H1 (cell line): Measurements from ENCODE around the gene SH3TC2. TPM values are rescaled to one million over a fixed set of nuclear protein-coding genes. Genes with fewer than 3 reads are reported as not detected.

Experiments used
- CTBP2 ChIP-seq: IDR thresholded peaks from 2 replicates; pipeline ENCODE4 v1.7.0; 2011; ENCODE audit warnings: borderline replicate concordance, mild to moderate bottlenecking, moderate library complexity, mixed read lengths, low read length; ENCODE audit not compliant: insufficient read depth, insufficient read length
- KDM1A ChIP-seq: fragments of 200-600, 300-600 bp; sonication (generic); IDR thresholded peaks from 2 replicates; pipeline ENCODE4 v1.7.1; 2016; ENCODE audit warnings: mild to moderate bottlenecking, low read length, borderline replicate concordance
- MAFK ChIP-seq: IDR thresholded peaks from 2 replicates; pipeline ENCODE4 v1.6.1; 2012; ENCODE audit warnings: low read depth, mild to moderate bottlenecking, improper control_type of control experiment, low read length
- PHF8 ChIP-seq: fragments of 200-600 bp; sonication (generic); conservative IDR thresholded peaks from 2 replicates; pipeline ENCODE4 v1.7.1; 2012; ENCODE audit warnings: low read depth, mild to moderate bottlenecking, inconsistent platforms, low read length, moderate library complexity
- RAD21 ChIP-seq, 2 experiments: IDR thresholded peaks in 1 of 2; conservative IDR thresholded peaks in 1 of 2; 2 replicates each; pipeline ENCODE4 v1.6.1; 2011; ENCODE audit warnings: low read depth in 2 of 2, low read length in 2 of 2, improper control_type of control experiment in 1 of 2, inconsistent platforms in 1 of 2, mild to moderate bottlenecking in 1 of 2, moderate library complexity in 1 of 2
- polyA plus RNA-seq, 7 experiments: library from polyadenylated mRNA; depleted of rRNA in 3 of 7; stranded (reverse) in 5 of 7; unstranded in 2 of 7; fragments of >200 nt in 5 of 7; fragments of 200-250 nt in 2 of 7; gene quantifications; 1 replicate in 5 of 7; 2 replicates in 1 of 7; 4 replicates in 1 of 7; pipeline versions ENCODE4 v1.2.1 to v1.2.3, GENCODE V29; 2011 to 2013; ENCODE audit warnings: missing spikeins in 2 of 7, mixed read lengths in 2 of 7
- total RNA-seq: library from RNA; stranded (reverse); fragmentation: NEBNext Ultra II Directional; extraction: Animal tissue kit (Norgen Biotek cat#: 25700); gene quantifications from 2 replicates; pipeline ENCODE4 v1.2.1, GENCODE V29; 2021
- TF ChIP-seq, protein P1 (sequence below): fragments of 300-600 bp; sonication (generic); IDR thresholded peaks from 2 replicates; pipeline ENCODE4 v1.7.1; 2012; ENCODE audit warnings: low read length, moderate library complexity, mild to moderate bottlenecking, inconsistent platforms; ENCODE audit not compliant: insufficient replicate concordance
- TF ChIP-seq, protein P2 (sequence below), 3 experiments: IDR thresholded peaks; 1 replicate in 2 of 3; 2 replicates in 1 of 3; pipeline versions ENCODE4 v1.5.1 to v1.6.1; 2011; ENCODE audit warnings: low read length in 3 of 3, mild to moderate bottlenecking in 3 of 3, inconsistent platforms in 2 of 3, low read depth in 1 of 3, moderate library complexity in 1 of 3; ENCODE audit not compliant: insufficient read depth in 1 of 3; ENCODE audit errors: control extremely low read depth in 1 of 3

Gene SH3TC2
- total and polyA plus RNA-seq, 2 of the 8 experiments (the other 6 are each of a cell fraction or from before 2014, with no cell fraction given) = 0.11 to 0.80 TPM

DNA sequence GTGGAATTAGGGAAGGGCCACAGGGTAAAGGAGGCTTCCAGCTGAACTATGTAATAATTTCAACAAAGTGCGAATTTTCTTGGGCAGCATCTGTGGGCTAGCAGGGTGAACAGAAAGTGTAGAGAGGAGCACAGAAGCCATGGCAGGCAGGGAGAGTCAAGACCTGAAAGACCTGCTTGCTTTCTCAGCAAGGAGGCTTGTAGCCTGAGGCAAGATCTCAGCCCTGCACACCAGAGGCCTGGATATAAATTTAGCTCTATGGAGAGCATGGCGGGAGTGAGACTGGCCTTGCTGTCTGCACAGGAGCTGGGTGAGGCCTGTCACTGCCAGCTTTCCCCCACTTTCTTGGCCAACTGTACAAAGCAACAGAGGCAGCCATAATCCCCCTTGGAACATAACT, 32.1 kb upstream of the SH3TC2 start (continued):
- TF ChIP-seq, protein P1, sequence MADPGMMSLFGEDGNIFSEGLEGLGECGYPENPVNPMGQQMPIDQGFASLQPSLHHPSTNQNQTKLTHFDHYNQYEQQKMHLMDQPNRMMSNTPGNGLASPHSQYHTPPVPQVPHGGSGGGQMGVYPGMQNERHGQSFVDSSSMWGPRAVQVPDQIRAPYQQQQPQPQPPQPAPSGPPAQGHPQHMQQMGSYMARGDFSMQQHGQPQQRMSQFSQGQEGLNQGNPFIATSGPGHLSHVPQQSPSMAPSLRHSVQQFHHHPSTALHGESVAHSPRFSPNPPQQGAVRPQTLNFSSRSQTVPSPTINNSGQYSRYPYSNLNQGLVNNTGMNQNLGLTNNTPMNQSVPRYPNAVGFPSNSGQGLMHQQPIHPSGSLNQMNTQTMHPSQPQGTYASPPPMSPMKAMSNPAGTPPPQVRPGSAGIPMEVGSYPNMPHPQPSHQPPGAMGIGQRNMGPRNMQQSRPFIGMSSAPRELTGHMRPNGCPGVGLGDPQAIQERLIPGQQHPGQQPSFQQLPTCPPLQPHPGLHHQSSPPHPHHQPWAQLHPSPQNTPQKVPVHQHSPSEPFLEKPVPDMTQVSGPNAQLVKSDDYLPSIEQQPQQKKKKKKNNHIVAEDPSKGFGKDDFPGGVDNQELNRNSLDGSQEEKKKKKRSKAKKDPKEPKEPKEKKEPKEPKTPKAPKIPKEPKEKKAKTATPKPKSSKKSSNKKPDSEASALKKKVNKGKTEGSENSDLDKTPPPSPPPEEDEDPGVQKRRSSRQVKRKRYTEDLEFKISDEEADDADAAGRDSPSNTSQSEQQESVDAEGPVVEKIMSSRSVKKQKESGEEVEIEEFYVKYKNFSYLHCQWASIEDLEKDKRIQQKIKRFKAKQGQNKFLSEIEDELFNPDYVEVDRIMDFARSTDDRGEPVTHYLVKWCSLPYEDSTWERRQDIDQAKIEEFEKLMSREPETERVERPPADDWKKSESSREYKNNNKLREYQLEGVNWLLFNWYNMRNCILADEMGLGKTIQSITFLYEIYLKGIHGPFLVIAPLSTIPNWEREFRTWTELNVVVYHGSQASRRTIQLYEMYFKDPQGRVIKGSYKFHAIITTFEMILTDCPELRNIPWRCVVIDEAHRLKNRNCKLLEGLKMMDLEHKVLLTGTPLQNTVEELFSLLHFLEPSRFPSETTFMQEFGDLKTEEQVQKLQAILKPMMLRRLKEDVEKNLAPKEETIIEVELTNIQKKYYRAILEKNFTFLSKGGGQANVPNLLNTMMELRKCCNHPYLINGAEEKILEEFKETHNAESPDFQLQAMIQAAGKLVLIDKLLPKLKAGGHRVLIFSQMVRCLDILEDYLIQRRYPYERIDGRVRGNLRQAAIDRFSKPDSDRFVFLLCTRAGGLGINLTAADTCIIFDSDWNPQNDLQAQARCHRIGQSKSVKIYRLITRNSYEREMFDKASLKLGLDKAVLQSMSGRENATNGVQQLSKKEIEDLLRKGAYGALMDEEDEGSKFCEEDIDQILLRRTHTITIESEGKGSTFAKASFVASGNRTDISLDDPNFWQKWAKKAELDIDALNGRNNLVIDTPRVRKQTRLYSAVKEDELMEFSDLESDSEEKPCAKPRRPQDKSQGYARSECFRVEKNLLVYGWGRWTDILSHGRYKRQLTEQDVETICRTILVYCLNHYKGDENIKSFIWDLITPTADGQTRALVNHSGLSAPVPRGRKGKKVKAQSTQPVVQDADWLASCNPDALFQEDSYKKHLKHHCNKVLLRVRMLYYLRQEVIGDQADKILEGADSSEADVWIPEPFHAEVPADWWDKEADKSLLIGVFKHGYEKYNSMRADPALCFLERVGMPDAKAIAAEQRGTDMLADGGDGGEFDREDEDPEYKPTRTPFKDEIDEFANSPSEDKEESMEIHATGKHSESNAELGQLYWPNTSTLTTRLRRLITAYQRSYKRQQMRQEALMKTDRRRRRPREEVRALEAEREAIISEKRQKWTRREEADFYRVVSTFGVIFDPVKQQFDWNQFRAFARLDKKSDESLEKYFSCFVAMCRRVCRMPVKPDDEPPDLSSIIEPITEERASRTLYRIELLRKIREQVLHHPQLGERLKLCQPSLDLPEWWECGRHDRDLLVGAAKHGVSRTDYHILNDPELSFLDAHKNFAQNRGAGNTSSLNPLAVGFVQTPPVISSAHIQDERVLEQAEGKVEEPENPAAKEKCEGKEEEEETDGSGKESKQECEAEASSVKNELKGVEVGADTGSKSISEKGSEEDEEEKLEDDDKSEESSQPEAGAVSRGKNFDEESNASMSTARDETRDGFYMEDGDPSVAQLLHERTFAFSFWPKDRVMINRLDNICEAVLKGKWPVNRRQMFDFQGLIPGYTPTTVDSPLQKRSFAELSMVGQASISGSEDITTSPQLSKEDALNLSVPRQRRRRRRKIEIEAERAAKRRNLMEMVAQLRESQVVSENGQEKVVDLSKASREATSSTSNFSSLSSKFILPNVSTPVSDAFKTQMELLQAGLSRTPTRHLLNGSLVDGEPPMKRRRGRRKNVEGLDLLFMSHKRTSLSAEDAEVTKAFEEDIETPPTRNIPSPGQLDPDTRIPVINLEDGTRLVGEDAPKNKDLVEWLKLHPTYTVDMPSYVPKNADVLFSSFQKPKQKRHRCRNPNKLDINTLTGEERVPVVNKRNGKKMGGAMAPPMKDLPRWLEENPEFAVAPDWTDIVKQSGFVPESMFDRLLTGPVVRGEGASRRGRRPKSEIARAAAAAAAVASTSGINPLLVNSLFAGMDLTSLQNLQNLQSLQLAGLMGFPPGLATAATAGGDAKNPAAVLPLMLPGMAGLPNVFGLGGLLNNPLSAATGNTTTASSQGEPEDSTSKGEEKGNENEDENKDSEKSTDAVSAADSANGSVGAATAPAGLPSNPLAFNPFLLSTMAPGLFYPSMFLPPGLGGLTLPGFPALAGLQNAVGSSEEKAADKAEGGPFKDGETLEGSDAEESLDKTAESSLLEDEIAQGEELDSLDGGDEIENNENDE = no peak
- TF ChIP-seq PHF8 (no peak), RAD21 (IDR thresholded peaks at IDR 0.05 in 1 of 2, conservative IDR thresholded peaks at IDR 0.05 in 1 of 2; ENCODE audit: low read depth in 2 of 2, low read length in 2 of 2) (no peak), CTBP2 (no peak), MAFK (no peak), KDM1A (no peak)
- TF ChIP-seq, protein P2, sequence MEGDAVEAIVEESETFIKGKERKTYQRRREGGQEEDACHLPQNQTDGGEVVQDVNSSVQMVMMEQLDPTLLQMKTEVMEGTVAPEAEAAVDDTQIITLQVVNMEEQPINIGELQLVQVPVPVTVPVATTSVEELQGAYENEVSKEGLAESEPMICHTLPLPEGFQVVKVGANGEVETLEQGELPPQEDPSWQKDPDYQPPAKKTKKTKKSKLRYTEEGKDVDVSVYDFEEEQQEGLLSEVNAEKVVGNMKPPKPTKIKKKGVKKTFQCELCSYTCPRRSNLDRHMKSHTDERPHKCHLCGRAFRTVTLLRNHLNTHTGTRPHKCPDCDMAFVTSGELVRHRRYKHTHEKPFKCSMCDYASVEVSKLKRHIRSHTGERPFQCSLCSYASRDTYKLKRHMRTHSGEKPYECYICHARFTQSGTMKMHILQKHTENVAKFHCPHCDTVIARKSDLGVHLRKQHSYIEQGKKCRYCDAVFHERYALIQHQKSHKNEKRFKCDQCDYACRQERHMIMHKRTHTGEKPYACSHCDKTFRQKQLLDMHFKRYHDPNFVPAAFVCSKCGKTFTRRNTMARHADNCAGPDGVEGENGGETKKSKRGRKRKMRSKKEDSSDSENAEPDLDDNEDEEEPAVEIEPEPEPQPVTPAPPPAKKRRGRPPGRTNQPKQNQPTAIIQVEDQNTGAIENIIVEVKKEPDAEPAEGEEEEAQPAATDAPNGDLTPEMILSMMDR (IDR thresholded peaks at IDR 0.05; ENCODE audit: control extremely low read depth in 1 of 3, insufficient read depth in 1 of 3, low read depth in 1 of 3, low read length in 3 of 3) = no peak
- TF ChIP-seq, all 59 proteins: peak for 0
